ENCODE measurements around the gene LGR5.

The LGR5 gene

DNA sequence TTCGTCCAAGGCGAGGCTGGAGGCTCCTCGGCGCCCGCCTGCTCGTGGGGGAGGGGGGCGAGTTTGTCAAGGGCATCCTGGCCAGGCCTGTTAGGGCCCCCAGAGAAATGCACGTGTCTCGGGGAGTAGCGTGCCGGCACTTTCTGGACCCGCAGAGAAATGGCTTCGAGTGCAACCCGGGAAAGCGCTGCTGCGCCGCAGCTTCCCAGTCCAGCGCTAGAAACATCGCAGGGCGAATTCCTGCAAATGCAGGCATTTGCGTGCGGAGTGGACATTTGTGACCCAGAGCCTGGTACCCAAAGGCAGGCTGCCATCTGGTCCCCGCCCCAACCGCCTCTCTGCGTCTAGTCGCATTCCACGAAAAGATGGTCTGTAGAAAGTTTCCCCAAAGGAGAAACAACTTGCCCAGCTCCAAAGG, 756 bp downstream of the LGR5 start:
- no peak for DNase-seq

DNA sequence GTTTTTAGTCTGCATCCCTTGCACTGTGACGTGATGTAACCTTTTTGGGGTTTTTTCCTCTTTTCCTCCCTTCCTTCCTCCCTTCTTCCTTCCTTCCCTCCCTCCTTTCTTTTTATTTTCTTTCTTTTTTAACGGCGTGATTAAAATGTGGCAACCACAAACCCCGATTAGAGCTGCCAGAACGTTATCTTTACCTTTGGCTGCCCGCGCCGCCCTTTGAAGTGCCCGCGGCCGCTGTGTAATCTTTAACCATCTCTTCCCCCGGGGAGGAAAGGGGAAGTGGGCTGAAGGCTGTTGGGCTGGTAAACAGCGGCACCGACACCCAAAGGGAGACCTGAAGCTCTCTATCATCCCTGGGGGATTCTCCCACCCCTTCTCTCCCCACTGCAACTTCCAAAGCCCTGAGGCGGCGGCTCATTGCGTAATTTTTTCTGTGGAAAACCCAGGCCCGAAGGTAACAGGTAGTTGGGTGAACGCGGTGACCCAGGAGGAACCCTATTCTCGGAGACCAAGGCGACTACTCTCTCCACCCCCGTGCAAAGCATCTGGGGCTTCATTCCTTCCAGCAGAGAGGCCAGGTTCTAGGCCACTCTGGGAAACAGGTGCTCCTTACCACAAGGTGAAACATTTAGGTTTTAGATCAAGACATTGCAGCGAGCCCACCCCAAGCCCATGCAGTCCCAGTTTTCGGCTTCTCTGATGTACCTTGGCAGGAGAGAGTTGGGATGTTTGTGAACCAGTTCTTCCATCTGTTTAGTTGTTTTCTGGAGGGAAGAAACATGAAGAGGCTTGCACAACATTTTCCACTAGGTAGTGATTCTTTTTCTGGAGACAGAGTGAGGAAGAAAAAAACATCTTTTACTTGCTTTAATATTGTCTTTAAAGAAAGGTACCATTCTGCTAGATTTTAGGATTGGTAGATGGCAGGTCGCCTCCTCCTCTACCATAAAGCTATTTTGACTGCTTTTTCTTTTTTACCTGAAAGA, 1.5 kb downstream of the LGR5 start:
- DNase-seq, result no peak

DNA sequence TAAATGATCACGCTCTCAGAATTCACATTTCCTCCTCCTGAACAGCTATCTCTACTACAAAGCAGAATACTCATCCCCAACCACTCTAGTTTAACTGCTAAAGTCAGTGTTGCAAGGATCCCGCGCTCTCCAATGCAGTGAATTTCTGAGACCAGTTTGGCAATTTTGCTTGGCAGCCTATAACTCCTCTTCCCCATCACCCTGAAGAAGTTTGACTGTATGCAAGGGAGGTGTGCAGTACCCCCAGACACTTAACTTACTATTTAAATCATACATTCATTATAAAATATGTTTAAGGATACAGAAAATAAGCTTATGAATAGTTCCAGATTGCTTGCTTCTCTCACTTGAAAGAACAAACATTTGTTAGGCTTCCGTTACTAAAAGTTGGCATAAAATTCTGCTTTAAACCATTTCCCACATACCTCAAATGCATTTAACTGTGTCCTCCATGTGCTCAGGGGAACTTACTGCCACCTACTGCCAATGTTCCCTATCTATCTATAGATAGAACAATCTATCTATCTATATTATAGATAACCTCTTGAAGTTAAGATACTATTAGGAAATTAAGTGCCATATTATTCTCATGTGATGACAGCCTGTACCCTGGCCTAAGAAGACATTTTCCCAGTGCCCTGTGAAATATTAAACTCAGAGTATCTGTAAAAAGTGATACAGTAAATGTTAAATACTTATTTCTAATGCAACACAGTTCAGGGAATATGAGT, 2.4 kb downstream of the LGR5 start:
- DNase-seq, result no peak

DNA sequence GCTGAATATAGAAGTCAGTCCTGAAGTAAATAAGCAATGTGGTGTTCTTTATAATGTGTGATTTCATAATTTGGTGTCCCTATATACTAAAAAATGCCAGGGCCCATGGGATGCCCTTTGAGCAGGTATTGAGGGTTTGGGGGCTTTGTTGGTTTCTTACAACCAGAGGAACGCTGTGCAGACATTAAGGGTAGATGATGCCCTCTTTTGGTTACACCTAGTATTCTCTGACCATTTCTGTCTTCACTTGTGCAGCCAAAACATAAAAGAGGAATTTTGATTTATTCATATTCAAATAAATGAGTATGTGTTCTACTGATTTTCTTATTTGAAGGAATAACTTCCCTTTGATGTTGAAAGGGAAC, 3.0 kb downstream of the LGR5 start:
- DNase-seq, result no peak

DNA sequence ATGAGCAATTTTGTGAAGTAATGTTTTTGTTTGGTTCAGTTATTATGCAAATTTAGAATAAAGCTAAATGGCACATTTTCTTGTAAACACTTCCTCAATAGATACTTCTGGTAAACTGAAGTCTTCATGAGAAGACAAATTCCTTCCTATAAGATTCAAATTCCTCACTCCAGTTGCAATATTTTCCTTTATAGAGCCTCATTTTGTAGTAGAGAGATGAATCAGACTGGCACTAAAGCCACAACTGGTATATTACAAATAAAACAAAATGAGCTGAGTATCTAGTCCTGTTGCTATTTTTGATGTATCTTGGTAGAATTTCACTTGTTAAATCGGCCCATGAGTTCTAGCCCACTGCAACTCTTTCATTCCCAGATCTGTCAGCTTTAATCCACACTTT, 5.5 kb downstream of the LGR5 start:
- no peak for DNase-seq

DNA sequence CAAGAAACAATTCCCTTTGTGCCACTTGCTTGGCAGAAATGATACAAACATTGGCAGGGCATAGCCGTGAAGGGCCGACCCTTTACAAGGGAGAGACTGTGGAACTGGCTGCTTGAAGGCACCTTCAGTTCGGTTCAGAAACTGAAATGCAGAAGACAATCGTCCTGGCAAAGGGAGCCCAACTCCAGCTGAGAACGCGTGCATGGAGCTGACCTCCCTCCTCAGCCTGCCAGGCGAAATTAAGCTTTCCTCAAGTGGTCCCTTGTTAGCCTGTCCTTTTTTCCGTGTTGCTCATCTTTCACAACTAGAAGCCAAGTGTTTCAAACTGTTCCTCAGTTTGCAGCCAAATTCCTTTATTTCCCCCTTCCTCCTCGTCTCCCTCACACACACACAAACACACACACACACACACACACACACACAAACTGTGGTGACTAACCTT, 8.1 kb downstream of the LGR5 start:
- DNase-seq, result no peak

- no peak for DNase-seq
Observed at GRCh38 chr12:71448150-71448581, 8.6 kb downstream of the LGR5 start.

- no peak for DNase-seq
Observed at GRCh38 chr12:71449373-71450070, 9.9 kb downstream of the LGR5 start.

GRCh38 chr12:71452006-71452405, 12.4 kb downstream of the LGR5 start:
- DNase-seq, result no peak

DNA sequence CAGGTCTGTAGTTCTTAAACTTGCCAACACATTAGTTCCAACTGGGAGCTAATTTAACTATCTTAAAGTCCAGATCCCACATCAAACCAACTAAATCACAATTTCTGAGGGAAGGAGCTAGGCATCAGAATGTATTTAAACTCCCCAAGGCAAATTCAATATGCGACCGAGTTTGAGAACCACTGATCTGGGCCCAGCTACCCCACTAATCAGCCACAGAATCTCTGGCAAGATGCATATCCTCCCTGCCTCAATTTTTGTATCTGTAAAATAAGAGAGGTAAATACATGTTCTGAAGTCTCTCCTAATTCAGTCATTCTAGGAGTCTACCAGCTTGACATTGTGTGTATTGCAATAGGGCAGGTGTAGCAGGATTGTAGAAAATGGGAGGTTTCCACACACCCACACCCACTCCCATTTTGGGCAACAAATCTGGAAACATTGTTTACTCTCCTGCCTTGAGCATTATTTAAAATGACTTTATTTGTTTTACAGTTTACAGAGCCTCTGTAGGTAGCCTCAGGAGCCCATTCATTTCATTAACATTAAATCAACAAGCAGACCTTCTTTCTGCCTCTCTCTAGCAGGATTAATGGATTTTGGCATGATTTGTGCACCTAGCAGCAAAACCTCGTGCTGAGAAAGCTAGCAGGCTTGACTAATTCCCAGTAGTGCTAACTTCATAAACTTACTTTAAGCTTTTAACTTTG, 15.6 kb downstream of the LGR5 start:
- no peak for DNase-seq

DNA sequence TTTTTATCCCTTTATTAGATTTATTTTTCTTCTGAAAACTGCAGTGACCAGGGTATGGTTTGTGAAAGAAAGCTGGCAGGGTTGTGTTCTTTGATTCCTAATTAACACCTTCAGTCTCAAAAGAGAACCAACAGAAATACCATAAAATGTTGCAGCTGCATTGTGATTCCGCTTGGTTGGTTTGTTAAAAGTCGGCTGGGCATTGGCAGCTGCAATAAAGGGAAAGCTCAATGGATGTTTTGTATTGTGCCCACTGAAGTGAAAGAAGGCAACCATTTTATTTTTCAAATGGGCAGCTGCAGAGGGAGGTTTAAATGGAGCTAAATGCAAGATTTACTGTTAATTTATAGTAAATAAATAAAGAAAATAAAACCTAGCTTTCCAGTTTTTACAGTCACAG, 16.7 kb downstream of the LGR5 start:
- DNase-seq, result no peak

DNA sequence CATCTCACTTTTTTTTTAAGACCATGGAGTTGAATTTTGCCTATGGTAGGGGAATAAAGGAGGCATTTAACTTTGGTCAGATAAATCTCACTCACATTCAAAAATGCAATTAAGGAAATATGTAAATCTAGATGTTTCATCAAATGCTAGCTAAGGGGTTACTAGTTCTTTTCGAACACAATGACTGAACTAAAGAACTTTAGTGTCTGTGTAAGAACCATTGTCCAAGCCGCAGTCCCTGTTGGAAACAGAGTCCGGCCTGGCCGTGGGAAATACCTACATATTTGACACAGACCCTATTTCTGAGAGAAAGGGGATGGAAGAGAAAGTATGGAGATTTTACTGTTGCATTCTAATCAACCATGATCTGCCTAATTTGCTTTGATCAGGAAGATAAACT, 17.4 kb downstream of the LGR5 start:
- no peak for DNase-seq

- DNase-seq, result no peak
Observed at GRCh38 chr12:71460318-71460717, 20.7 kb downstream of the LGR5 start.

DNA sequence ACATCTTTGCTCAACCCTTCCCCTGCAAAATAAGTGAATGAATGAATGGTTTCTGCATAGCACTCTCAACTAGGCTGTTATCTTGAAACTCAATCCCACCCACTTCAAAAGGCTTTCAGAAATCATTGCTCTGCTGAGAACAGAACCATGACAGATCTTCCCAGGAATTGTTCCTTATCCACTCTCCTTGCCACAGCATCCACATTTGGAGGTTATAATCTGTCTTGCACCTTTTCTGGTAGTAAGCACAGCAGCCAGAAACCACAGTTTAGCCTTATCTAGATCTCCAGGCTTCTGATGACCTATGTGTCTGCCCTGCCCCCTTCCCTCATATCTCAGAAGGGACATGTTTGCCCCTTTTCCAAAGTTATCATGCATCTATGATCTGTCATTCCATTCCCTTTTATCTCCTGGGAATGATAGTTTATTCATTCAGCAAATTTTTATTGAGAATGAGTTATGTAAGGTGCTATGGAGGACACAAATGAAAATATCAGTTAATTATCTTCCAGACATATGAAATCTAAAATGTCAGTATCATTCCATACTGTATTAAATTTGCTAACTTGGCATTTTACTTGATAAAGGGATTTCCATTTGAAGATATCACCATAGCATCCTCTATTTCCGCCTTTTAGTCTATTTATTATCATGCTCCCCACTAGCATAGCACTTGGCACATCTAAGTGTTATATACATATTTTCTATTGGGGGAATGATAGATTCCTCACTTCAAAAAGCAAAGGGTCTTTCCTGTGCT, 21.4 kb downstream of the LGR5 start:
- DNase-seq, result no peak

GRCh38 chr12:71461787-71462328, 22.3 kb downstream of the LGR5 start:
- no peak for DNase-seq

GRCh38 chr12:71465796-71466195, 26.2 kb downstream of the LGR5 start:
- no peak for DNase-seq

GRCh38 chr12:71469258-71469750, 29.7 kb downstream of the LGR5 start:
- no peak for DNase-seq

DNA sequence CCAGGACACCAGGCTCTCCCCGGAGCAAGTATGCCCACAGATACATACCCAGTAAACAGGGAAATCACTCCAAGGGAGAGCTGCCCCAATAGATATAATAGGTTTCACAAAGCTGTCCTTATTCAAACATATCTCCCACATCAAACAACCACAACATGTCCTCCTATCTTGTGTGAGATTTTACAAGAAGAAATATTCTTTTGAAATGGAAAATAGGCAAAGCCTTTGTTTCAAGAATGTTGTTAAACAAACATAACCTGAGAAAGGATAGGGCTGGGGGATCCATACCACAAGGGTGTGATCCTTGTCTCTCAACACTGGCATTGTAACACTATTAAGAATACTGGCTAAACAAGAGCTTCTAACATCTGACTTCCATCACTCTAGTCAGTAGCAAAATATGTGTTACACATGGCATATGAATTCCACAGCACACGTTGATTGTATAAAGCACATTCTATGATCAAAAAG, 32.9 kb downstream of the LGR5 start:
- no peak for DNase-seq

- DNase-seq, result no peak
Observed at GRCh38 chr12:71474791-71475190, 35.2 kb downstream of the LGR5 start.

DNA sequence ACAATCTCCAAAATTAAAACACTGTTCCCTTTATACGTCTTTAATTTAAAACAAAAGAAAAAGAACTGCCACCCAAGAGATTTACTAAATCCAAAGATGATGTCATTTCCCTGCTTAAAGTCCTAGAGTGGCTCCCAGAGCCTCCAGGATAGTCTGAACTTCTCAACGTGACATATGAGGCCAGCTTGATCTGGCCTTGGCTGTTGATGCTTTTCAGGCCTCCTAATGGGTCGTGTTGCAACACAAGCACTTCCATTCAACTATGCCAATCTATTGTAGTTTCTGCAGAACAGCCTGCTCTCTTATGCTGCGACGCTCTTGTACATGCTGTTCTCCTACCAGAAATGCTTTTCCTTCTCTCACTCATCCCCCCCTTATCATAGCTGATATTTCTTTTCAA, 35.7 kb downstream of the LGR5 start:
- DNase-seq, result no peak

DNA sequence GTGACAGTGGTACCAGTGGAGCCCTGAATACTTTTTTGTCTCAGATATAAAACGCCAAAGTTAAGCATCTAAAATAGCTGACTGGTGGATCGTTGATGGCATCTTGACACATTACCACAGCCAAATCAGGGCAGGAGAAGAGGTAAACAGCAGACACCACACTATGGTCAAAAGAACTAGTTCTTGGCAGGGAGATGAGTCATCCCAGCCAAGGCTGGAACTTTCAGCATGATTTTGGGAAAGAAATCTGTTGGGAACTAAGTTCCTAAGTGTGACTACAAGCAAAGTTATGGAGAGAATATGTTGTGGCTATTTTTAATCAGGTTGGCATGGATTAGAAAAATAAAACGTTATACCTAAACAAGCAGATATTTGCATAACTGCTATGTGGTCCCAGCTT, 36.9 kb downstream of the LGR5 start:
- no peak for DNase-seq

Data from NCI-H1694 (cell line).